Endothelial cell of umbilical vein (primary cell): ENCODE data around the gene GNB5. TPM values are rescaled to one million over a fixed set of nuclear protein-coding genes. Genes with fewer than 3 reads are reported as not detected.

Source experiments
- BruUV-seq: library from RNA; stranded (reverse); fragments of 400-500 nt; replicated peaks from 2 replicates; lab custom pipeline; 2021; lab: Mats Ljungman, UMichigan
- CTCF ChIA-PET: fragments of 300-600, 350-600 bp; sonication (Branson Sonifier 250); formaldehyde crosslinking; loops from one replicate; lab custom pipeline; 2021; ENCODE audit warnings: antibody characterized with exemption, inconsistent platforms; lab: Charles Lee
- POLR2A ChIA-PET: fragments of 300-600, 350-600 bp; sonication (Branson Sonifier 250); formaldehyde crosslinking; loops from one replicate; lab custom pipeline; 2021; ENCODE audit warnings: antibody characterized with exemption, inconsistent platforms; lab: Charles Lee
- DNase-seq: peaks from one replicate; pipeline ENCODE4 v3.0.0-alpha.2; 2011; ENCODE audit warnings: low read depth, low spot score
- FAIRE-seq: peaks from 2 replicates; lab custom pipeline; 2011; peaks lifted over from hg19 to GRCh38; lab: Jason Lieb, UNC
- H2AFZ ChIP-seq: 2 replicates; pipeline ENCODE4 v1.6.0; 2012; ENCODE audit warnings: low read depth, low read length, control low read depth, inconsistent platforms
- H3K27ac ChIP-seq: 2 replicates; pipeline ENCODE4 v1.5.1; 2011; ENCODE audit warnings: low read depth, mild to moderate bottlenecking, control low read depth, low read length, moderate library complexity; ENCODE audit not compliant: insufficient read depth
- H3K27me3 ChIP-seq, 2 experiments: 2 replicates each; pipeline versions ENCODE4 v1.6.0 to v1.6.1; 2011; ENCODE audit warnings: low read length in 2 of 2, mixed read lengths in 1 of 2; ENCODE audit not compliant: control insufficient read depth in 2 of 2, insufficient read depth in 2 of 2
- H3K36me3 ChIP-seq, 2 experiments: 2 replicates in 1 of 2; 3 replicates in 1 of 2; pipeline ENCODE4 v1.5.1; 2011; ENCODE audit warnings: low read length in 2 of 2, mild to moderate bottlenecking in 1 of 2, moderate library complexity in 1 of 2; ENCODE audit not compliant: control insufficient read depth in 2 of 2, insufficient read depth in 2 of 2; ENCODE audit errors: extremely low read depth in 1 of 2
- H3K4me1 ChIP-seq: 3 replicates; pipeline ENCODE4 v1.5.1; 2011; ENCODE audit warnings: mild to moderate bottlenecking, low read length; ENCODE audit not compliant: control insufficient read depth, insufficient read depth; ENCODE audit errors: extremely low read depth
- H3K4me2 ChIP-seq: 2 replicates; pipeline ENCODE4 v1.6.1; 2011; ENCODE audit warnings: low read length, control low read depth, mixed read lengths; ENCODE audit not compliant: insufficient read depth
- H3K4me3 ChIP-seq, 3 experiments: fragments of 200-600 bp in 1 of 3; sonication (generic), shearing (Covaris generic) in 1 of 3; replicated peaks in 1 of 3; 2 replicates each; pipeline ENCODE4 v1.5.1; 2011 to 2016; ENCODE audit warnings: control low read depth in 3 of 3, low read length in 3 of 3, mild to moderate bottlenecking in 2 of 3, inconsistent platforms in 1 of 3, low read depth in 1 of 3, moderate library complexity in 1 of 3; ENCODE audit not compliant: insufficient read depth in 1 of 3
- H3K79me2 ChIP-seq: 2 replicates; pipeline ENCODE4 v1.6.0; 2012; ENCODE audit warnings: low read length, inconsistent platforms; ENCODE audit not compliant: control insufficient read depth, insufficient read depth
- H3K9ac ChIP-seq: replicated peaks from 2 replicates; pipeline ENCODE3; 2011; ENCODE audit warnings: low read length, control low read depth; ENCODE audit not compliant: insufficient read depth; ENCODE audit errors: extremely low read depth
- H3K9me1 ChIP-seq: replicated peaks from 3 replicates; pipeline ENCODE4 v1.6.0; 2011; ENCODE audit warnings: mild to moderate bottlenecking, low read length; ENCODE audit not compliant: control insufficient read depth, insufficient read depth; ENCODE audit errors: extremely low read depth
- H3K9me3 ChIP-seq: replicated peaks from 2 replicates; pipeline ENCODE4 v1.5.1; 2012; ENCODE audit warnings: low read length, inconsistent platforms; ENCODE audit not compliant: control insufficient read depth, insufficient read depth
- H4K20me1 ChIP-seq: replicated peaks from 2 replicates; pipeline ENCODE3; 2011; ENCODE audit warnings: mild to moderate bottlenecking, low read length; ENCODE audit not compliant: control insufficient read depth, insufficient read depth; ENCODE audit errors: extremely low read depth
- EZH2 ChIP-seq: IDR thresholded peaks from 2 replicates; pipeline ENCODE4 v1.6.1; 2012; ENCODE audit warnings: borderline replicate concordance, low read depth, mild to moderate bottlenecking, moderate library complexity, low read length, inconsistent platforms; ENCODE audit not compliant: severe bottlenecking
- FOS ChIP-seq: IDR thresholded peaks from 2 replicates; pipeline ENCODE4 v1.6.1; 2011; ENCODE audit warnings: mild to moderate bottlenecking, low read length, moderate library complexity, borderline replicate concordance; ENCODE audit not compliant: insufficient read depth
- GATA2 ChIP-seq: IDR thresholded peaks from 2 replicates; pipeline ENCODE4 v1.7.0; 2011; ENCODE audit warnings: low read depth, mild to moderate bottlenecking, moderate library complexity, mixed read lengths, low read length; ENCODE audit not compliant: insufficient read length, insufficient read depth
- JUN ChIP-seq: IDR thresholded peaks from 2 replicates; pipeline ENCODE4 v1.6.1; 2011; ENCODE audit warnings: borderline replicate concordance, low read depth; ENCODE audit not compliant: insufficient read length, insufficient read depth
- MYC ChIP-seq: IDR thresholded peaks from one replicate; pipeline ENCODE4 v1.6.1; 2011; ENCODE audit warnings: mild to moderate bottlenecking, low read depth, low read length
- POLR2A ChIP-seq: IDR thresholded peaks from 2 replicates; pipeline ENCODE4 v1.6.1; 2012; ENCODE audit warnings: low read depth, mild to moderate bottlenecking, control low read depth, low read length
- POLR2AphosphoS5 ChIP-seq: IDR thresholded peaks from 2 replicates; pipeline ENCODE4 v1.6.1; 2012; ENCODE audit warnings: low read depth, mild to moderate bottlenecking, control low read depth, low read length, moderate library complexity; ENCODE audit not compliant: insufficient read depth
- dilution Hi-C: fragments of 300-500 bp; cut with MboI; formaldehyde crosslinking; loops from one replicate; pipeline ENCODE4 v1.15.0; 2019; ENCODE audit warnings: low sequenced_read_pairs; ENCODE audit not compliant: extremely low pct_ligation_motif_present
- intact Hi-C: fragments of 100-400 bp; cut with micrococcal nuclease; formaldehyde crosslinking; loops from one replicate; pipeline ENCODE4 v1.10.0; 2022
- polyA plus RNA-seq, 4 experiments: library from polyadenylated mRNA; depleted of rRNA in 3 of 4; stranded (reverse) in 3 of 4; unstranded in 1 of 4; fragments of >200 nt; gene quantifications; 2 replicates each; pipeline versions ENCODE4 v1.2.1 to v1.2.3, GENCODE V29; 2011 to 2012; ENCODE audit warnings: missing spikeins in 1 of 4
- total RNA-seq: library from RNA; stranded (reverse); gene quantifications from 2 replicates; pipeline ENCODE4 v1.2.3, GENCODE V29; 2021
- TF ChIP-seq, protein P1 (sequence below), 2 donors: IDR thresholded peaks; 1 replicate in 1 of 2; 2 replicates in 1 of 2; pipeline ENCODE4 v1.5.1; 2011; ENCODE audit warnings: low read length in 2 of 2, mild to moderate bottlenecking in 2 of 2, moderate library complexity in 2 of 2, control low read depth in 1 of 2, inconsistent platforms in 1 of 2, low read depth in 1 of 2; ENCODE audit not compliant: insufficient read depth in 1 of 2; ENCODE audit errors: extremely low read depth in 1 of 2
- TF ChIP-seq, protein P2 (sequence below): IDR thresholded peaks from 2 replicates; pipeline ENCODE4 v1.6.1; 2011; ENCODE audit not compliant: insufficient read depth, insufficient read length

The GNB5 gene
- total and polyA plus RNA-seq, 2 donors (not counting 3 experiments of a cell fraction or from before 2014, with no cell fraction given) = 15.6 to 16.8 TPM

- no peak overlapping the region for H2AFZ ChIP-seq
- DNase-seq (no peak), FAIRE-seq (no peak)
- H3K27ac ChIP-seq = no peak overlapping the region
- dilution Hi-C loops = no loop called here
- no peaks in the 10 kb centered on the region for H4K20me1 ChIP-seq
- no peaks in the 10 kb centered on the region for H3K27me3 ChIP-seq
- ChIA-PET CTCF (interaction anchor here (0.6 to 1.5 kb wide), 5 partner anchors 13 to 410 kb away, joined by 3 to 7 read pairs (median 3); no protein-coding TSS in a partner anchor), POLR2A (no interaction called here)
- no peak overlapping the region for H3K9ac ChIP-seq
- no peaks in the 10 kb centered on the region for H3K4me1 ChIP-seq
- TF ChIP-seq POLR2AphosphoS5 = no peak
- no peak for TF ChIP-seq EZH2
- no peak for TF ChIP-seq FOS
- no peak for TF ChIP-seq JUN
- no peak overlapping the region for H3K4me2 ChIP-seq
- no TSS peak for BruUV-seq
- no peak overlapping the region for H3K4me3 ChIP-seq
- H3K9me3 ChIP-seq = no peaks in the 10 kb centered on the region
- H3K36me3 ChIP-seq = no peaks in the 10 kb centered on the region
- no peaks in the 10 kb centered on the region for H3K79me2 ChIP-seq
- H3K9me1 ChIP-seq = no peaks in the 10 kb centered on the region
- intact Hi-C loops = no loop called here
Observed at GRCh38 chr15:52186651-52187486, 4.3 kb downstream of the GNB5 start.

GRCh38 chr15:52185151-52185561, 6.0 kb downstream of the GNB5 start:
- DNase-seq = no peak
- no peak overlapping the region for H2AFZ ChIP-seq
- dilution Hi-C loops = no loop called here
- FAIRE-seq = no peak
- intact Hi-C loops = no loop called here
- H3K9me3 ChIP-seq = no peaks in the 10 kb centered on the region
- H3K9me1 ChIP-seq = no peaks in the 10 kb centered on the region
- no peak overlapping the region for H3K4me3 ChIP-seq
- ChIA-PET CTCF (interaction anchor here (0.9 to 4.0 kb wide), 8 partner anchors 9 to 214 kb away, joined by 3 to 93 read pairs (median 4); no protein-coding TSS in a partner anchor), POLR2A (no interaction called here)
- H4K20me1 ChIP-seq = no peaks in the 10 kb centered on the region
- H3K4me2 ChIP-seq = no peak overlapping the region
- no peak overlapping the region for H3K27ac ChIP-seq
- H3K36me3 ChIP-seq = no peaks in the 10 kb centered on the region
- no peaks in the 10 kb centered on the region for H3K27me3 ChIP-seq
- no peak overlapping the region for H3K9ac ChIP-seq
- no peaks in the 10 kb centered on the region for H3K79me2 ChIP-seq
- TF ChIP-seq JUN = no peak
- no peak for TF ChIP-seq EZH2
- no peak for TF ChIP-seq POLR2AphosphoS5
- no peak for TF ChIP-seq FOS
- no peak for TF ChIP-seq GATA2
- TF ChIP-seq, protein P1, sequence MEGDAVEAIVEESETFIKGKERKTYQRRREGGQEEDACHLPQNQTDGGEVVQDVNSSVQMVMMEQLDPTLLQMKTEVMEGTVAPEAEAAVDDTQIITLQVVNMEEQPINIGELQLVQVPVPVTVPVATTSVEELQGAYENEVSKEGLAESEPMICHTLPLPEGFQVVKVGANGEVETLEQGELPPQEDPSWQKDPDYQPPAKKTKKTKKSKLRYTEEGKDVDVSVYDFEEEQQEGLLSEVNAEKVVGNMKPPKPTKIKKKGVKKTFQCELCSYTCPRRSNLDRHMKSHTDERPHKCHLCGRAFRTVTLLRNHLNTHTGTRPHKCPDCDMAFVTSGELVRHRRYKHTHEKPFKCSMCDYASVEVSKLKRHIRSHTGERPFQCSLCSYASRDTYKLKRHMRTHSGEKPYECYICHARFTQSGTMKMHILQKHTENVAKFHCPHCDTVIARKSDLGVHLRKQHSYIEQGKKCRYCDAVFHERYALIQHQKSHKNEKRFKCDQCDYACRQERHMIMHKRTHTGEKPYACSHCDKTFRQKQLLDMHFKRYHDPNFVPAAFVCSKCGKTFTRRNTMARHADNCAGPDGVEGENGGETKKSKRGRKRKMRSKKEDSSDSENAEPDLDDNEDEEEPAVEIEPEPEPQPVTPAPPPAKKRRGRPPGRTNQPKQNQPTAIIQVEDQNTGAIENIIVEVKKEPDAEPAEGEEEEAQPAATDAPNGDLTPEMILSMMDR (IDR thresholded peaks at IDR 0.05; ENCODE audit: extremely low read depth in 1 of 2, insufficient read depth in 1 of 2, low read depth in 1 of 2, low read length in 2 of 2) = no peak
- TF ChIP-seq, protein P2, sequence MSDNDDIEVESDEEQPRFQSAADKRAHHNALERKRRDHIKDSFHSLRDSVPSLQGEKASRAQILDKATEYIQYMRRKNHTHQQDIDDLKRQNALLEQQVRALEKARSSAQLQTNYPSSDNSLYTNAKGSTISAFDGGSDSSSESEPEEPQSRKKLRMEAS = no peak
- TF ChIP-seq POLR2A = no peak
- TF ChIP-seq MYC = no peak
- H3K4me1 ChIP-seq = peaks cover 3% of the 10 kb centered on the region
- no TSS peak for BruUV-seq
